WTC11 (cell line): ENCODE measurements around the gene CACNA2D1. TPM values are rescaled to one million over a fixed set of nuclear protein-coding genes. Genes with fewer than 3 reads are reported as not detected.

ENCODE experiments used
- ATAC-seq: fragments of 200-7000 bp; cut with Tn5 transposase; 2 replicates; pipeline ENCODE4 v1.10.0; 2021; ENCODE audit warnings: mild to moderate bottlenecking, moderate library complexity
- CTCF ChIA-PET: fragments of 300-600 bp; sonication (Branson Sonifier 250); formaldehyde crosslinking; loops from one replicate; lab custom pipeline; 2021; ENCODE audit warnings: antibody characterized with exemption; lab: Charles Lee
- POLR2A ChIA-PET: fragments of 350-600 bp; sonication (Branson Sonifier 250); formaldehyde crosslinking; loops from one replicate; lab custom pipeline; 2021; ENCODE audit warnings: antibody characterized with exemption; lab: Charles Lee
- DNase-seq: peaks from one replicate; pipeline ENCODE4 v3.0.0; 2021; ENCODE audit warnings: low spot score
- H3K27ac Mint-ChIP-seq: 2 replicates; pipeline ENCODE4 v1.8.0; 2021; ENCODE audit warnings: mixed read lengths
- H3K27me3 Mint-ChIP-seq: 2 replicates; pipeline ENCODE4 v1.8.0; 2021; ENCODE audit warnings: low read depth, mild to moderate bottlenecking, moderate library complexity, mixed read lengths
- H3K36me3 Mint-ChIP-seq: 2 replicates; pipeline ENCODE4 v1.8.0; 2021; ENCODE audit warnings: mixed read lengths
- H3K4me1 Mint-ChIP-seq: 2 replicates; pipeline ENCODE4 v1.8.0; 2022; ENCODE audit warnings: mixed read lengths
- H3K4me3 Mint-ChIP-seq: 2 replicates; pipeline ENCODE4 v1.8.0; 2021; ENCODE audit warnings: mild to moderate bottlenecking, moderate library complexity, mixed read lengths
- H3K9me3 Mint-ChIP-seq: 2 replicates; pipeline ENCODE4 v1.8.0; 2021; ENCODE audit warnings: mixed read lengths
- CREM ChIP-seq: sonication (generic); formaldehyde crosslinking; IDR thresholded peaks from 2 replicates; pipeline ENCODE4 v1.8.1; 2022; ENCODE audit warnings: mild to moderate bottlenecking, missing genetic modification reagents, moderate library complexity
- E2F1 ChIP-seq: sonication (generic); formaldehyde crosslinking; IDR thresholded peaks from 2 replicates; pipeline ENCODE4 v1.8.0; 2022; ENCODE audit warnings: mild to moderate bottlenecking, missing genetic modification reagents
- ETV6 ChIP-seq: sonication (generic); formaldehyde crosslinking; IDR thresholded peaks from 2 replicates; pipeline ENCODE4 v1.8.1; 2022; ENCODE audit warnings: mild to moderate bottlenecking, missing genetic modification reagents
- FOXJ3 ChIP-seq: sonication (generic); formaldehyde crosslinking; IDR thresholded peaks from 2 replicates; pipeline ENCODE4 v1.9.0; 2021; ENCODE audit warnings: missing genetic modification reagents, mild to moderate bottlenecking, borderline replicate concordance
- HMGA2 ChIP-seq: fragments of 250-450 bp; sonication (Bioruptor Pico); IDR thresholded peaks from 2 replicates; pipeline ENCODE4 v1.4.0; 2021; ENCODE audit warnings: mild to moderate bottlenecking, moderate library complexity
- IRF1 ChIP-seq: sonication (generic); formaldehyde crosslinking; IDR thresholded peaks from 2 replicates; pipeline ENCODE4 v1.8.0; 2023; ENCODE audit warnings: missing genetic modification reagents
- PREB ChIP-seq: sonication (generic); formaldehyde crosslinking; IDR thresholded peaks from 2 replicates; pipeline ENCODE4 v1.8.1; 2022; ENCODE audit warnings: mild to moderate bottlenecking, missing genetic modification reagents, moderate library complexity, borderline replicate concordance
- SMAD4 ChIP-seq: sonication (generic); formaldehyde crosslinking; IDR thresholded peaks from 2 replicates; pipeline ENCODE4 v1.8.0; 2022; ENCODE audit warnings: mild to moderate bottlenecking, missing genetic modification reagents
- SOX15 ChIP-seq: fragments of 250-450 bp; sonication (Bioruptor Pico); IDR thresholded peaks from 2 replicates; pipeline ENCODE4 v1.9.0; 2021; ENCODE audit warnings: mild to moderate bottlenecking
- ZBTB21 ChIP-seq: sonication (generic); formaldehyde crosslinking; IDR thresholded peaks from 2 replicates; pipeline ENCODE4 v1.8.1; 2023; ENCODE audit warnings: mild to moderate bottlenecking, missing genetic modification reagents, borderline replicate concordance
- ZMAT4 ChIP-seq: fragments of 250-450 bp; sonication (Bioruptor Pico); IDR thresholded peaks from 2 replicates; pipeline ENCODE4 v1.9.0; 2021; ENCODE audit warnings: mild to moderate bottlenecking
- ZNF121 ChIP-seq: sonication (generic); formaldehyde crosslinking; IDR thresholded peaks from 2 replicates; pipeline ENCODE4 v1.8.0; 2023; ENCODE audit warnings: missing genetic modification reagents
- ZNF138 ChIP-seq: sonication (generic); formaldehyde crosslinking; conservative IDR thresholded peaks from 2 replicates; pipeline ENCODE4 v1.8.1; 2022; ENCODE audit warnings: mild to moderate bottlenecking, moderate library complexity, missing genetic modification reagents
- ZNF232 ChIP-seq: sonication (generic); formaldehyde crosslinking; IDR thresholded peaks from 2 replicates; pipeline ENCODE4 v1.8.0; 2022; ENCODE audit warnings: mild to moderate bottlenecking, missing genetic modification reagents
- ZNF671 ChIP-seq: fragments of 250-450 bp; sonication (Bioruptor Pico); IDR thresholded peaks from 2 replicates; pipeline ENCODE4 v1.8.0; 2021; ENCODE audit warnings: mild to moderate bottlenecking
- total RNA-seq: library from RNA; stranded (reverse); gene quantifications from 3 replicates; pipeline ENCODE4 v1.2.3, GENCODE V29; 2021
- TF ChIP-seq, protein P1 (sequence below): sonication (generic); formaldehyde crosslinking; IDR thresholded peaks from 2 replicates; pipeline ENCODE4 v1.8.0; 2022; ENCODE audit warnings: mild to moderate bottlenecking, missing genetic modification reagents
- TF ChIP-seq, protein P2 (sequence below): sonication (generic); formaldehyde crosslinking; IDR thresholded peaks from 2 replicates; pipeline ENCODE4 v1.8.1; 2022; ENCODE audit warnings: low read depth, missing genetic modification reagents, borderline replicate concordance
- TF ChIP-seq, protein P3 (sequence below): sonication (generic); formaldehyde crosslinking; IDR thresholded peaks from 2 replicates; pipeline ENCODE4 v1.8.1; 2023; ENCODE audit warnings: mild to moderate bottlenecking, moderate library complexity, missing genetic modification reagents
- TF ChIP-seq, protein P4 (sequence below): sonication (generic); formaldehyde crosslinking; IDR thresholded peaks from 2 replicates; pipeline ENCODE4 v1.8.1; 2023; ENCODE audit warnings: mild to moderate bottlenecking, missing genetic modification reagents, borderline replicate concordance
- TF ChIP-seq, protein P5 (sequence below): sonication (generic); formaldehyde crosslinking; IDR thresholded peaks from 2 replicates; pipeline ENCODE4 v1.8.0; 2022; ENCODE audit warnings: mild to moderate bottlenecking, missing genetic modification reagents

Gene CACNA2D1
- total RNA-seq, 1 experiment from 2014 or later, result 33.3 TPM

- Mint-ChIP-seq H3K4me3 (no peak overlapping the region), H3K27ac (peak overlapping the region; percentile 16; the same call in 1 of the 2 replicates), H3K9me3 (no peaks in the 10 kb centered on the region), H3K36me3 (no peaks in the 10 kb centered on the region), H3K4me1 (peaks cover 58% of the 10 kb centered on the region), H3K27me3 (no peaks in the 10 kb centered on the region)
- ChIA-PET CTCF (no interaction called here), POLR2A (no interaction called here)
- ATAC-seq, result no peak
- TF ChIP-seq PREB (CRISPR knock-in tag) (no peak), ETV6 (CRISPR knock-in tag) (no peak), HMGA2 (CRISPR knock-in tag) (no peak), ZNF232 (CRISPR knock-in tag) (no peak), ZNF671 (CRISPR knock-in tag) (no peak)
- TF ChIP-seq, protein P1, sequence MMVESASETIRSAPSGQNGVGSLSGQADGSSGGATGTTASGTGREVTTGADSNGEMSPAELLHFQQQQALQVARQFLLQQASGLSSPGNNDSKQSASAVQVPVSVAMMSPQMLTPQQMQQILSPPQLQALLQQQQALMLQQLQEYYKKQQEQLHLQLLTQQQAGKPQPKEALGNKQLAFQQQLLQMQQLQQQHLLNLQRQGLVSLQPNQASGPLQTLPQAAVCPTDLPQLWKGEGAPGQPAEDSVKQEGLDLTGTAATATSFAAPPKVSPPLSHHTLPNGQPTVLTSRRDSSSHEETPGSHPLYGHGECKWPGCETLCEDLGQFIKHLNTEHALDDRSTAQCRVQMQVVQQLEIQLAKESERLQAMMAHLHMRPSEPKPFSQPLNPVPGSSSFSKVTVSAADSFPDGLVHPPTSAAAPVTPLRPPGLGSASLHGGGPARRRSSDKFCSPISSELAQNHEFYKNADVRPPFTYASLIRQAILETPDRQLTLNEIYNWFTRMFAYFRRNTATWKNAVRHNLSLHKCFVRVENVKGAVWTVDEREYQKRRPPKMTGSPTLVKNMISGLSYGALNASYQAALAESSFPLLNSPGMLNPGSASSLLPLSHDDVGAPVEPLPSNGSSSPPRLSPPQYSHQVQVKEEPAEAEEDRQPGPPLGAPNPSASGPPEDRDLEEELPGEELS (CRISPR knock-in tag), result no peak
- TF ChIP-seq, protein P2, sequence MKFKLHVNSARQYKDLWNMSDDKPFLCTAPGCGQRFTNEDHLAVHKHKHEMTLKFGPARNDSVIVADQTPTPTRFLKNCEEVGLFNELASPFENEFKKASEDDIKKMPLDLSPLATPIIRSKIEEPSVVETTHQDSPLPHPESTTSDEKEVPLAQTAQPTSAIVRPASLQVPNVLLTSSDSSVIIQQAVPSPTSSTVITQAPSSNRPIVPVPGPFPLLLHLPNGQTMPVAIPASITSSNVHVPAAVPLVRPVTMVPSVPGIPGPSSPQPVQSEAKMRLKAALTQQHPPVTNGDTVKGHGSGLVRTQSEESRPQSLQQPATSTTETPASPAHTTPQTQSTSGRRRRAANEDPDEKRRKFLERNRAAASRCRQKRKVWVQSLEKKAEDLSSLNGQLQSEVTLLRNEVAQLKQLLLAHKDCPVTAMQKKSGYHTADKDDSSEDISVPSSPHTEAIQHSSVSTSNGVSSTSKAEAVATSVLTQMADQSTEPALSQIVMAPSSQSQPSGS, result no peak
- TF ChIP-seq, protein P3, sequence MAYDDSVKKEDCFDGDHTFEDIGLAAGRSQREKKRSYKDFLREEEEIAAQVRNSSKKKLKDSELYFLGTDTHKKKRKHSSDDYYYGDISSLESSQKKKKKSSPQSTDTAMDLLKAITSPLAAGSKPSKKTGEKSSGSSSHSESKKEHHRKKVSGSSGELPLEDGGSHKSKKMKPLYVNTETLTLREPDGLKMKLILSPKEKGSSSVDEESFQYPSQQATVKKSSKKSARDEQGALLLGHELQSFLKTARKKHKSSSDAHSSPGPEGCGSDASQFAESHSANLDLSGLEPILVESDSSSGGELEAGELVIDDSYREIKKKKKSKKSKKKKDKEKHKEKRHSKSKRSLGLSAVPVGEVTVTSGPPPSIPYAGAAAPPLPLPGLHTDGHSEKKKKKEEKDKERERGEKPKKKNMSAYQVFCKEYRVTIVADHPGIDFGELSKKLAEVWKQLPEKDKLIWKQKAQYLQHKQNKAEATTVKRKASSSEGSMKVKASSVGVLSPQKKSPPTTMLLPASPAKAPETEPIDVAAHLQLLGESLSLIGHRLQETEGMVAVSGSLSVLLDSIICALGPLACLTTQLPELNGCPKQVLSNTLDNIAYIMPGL (CRISPR knock-in tag), result no peak
- no peak for DNase-seq
Observed at GRCh38 chr7:82384779-82385178, 58.8 kb downstream of the CACNA2D1 start.

DNA sequence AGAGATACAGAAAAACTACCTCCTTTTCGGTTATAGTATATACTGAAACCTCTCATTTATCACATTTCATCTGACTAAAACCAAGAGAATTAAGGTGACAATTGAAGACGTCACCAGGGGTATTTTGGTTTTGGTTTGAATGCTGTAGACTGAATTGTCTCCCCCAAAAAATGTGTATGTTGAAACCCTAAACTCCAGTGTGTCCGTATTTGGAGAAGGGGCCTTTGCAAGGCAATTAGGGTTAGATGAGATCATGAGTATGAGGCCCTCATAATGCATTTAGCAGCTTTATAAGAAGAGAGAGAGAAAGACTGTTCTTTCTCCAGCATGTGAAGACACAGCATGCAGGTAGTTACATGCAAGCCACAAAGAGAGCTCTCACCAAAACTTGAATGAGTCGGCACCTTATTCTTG lies 59.5 kb downstream of the CACNA2D1 start:
- H3K4me3 Mint-ChIP-seq, result no peak overlapping the region
- CTCF ChIA-PET, result no interaction called here
- H3K27me3 Mint-ChIP-seq, result no peaks in the 10 kb centered on the region
- ATAC-seq, result no peak
- POLR2A ChIA-PET, result no interaction called here
- no peak for DNase-seq
- peak overlapping the region; percentile 41; the same call in 1 of the 2 replicates for H3K27ac Mint-ChIP-seq
- H3K9me3 Mint-ChIP-seq, result no peaks in the 10 kb centered on the region
- no peaks in the 10 kb centered on the region for H3K36me3 Mint-ChIP-seq
- peaks cover 51% of the 10 kb centered on the region for H3K4me1 Mint-ChIP-seq
- TF ChIP-seq SMAD4 (CRISPR knock-in tag) (no peak), CREM (no peak), ZNF671 (CRISPR knock-in tag) (no peak), ZMAT4 (CRISPR knock-in tag) (no peak), ZBTB21 (CRISPR knock-in tag) (no peak), ZNF138 (CRISPR knock-in tag) (no peak), E2F1 (CRISPR knock-in tag) (no peak), IRF1 (CRISPR knock-in tag) (no peak), FOXJ3 (CRISPR knock-in tag) (no peak), SOX15 (CRISPR knock-in tag) (no peak), ZNF121 (no peak)
- TF ChIP-seq, protein P3 (CRISPR knock-in tag), result no peak
- TF ChIP-seq, protein P4, sequence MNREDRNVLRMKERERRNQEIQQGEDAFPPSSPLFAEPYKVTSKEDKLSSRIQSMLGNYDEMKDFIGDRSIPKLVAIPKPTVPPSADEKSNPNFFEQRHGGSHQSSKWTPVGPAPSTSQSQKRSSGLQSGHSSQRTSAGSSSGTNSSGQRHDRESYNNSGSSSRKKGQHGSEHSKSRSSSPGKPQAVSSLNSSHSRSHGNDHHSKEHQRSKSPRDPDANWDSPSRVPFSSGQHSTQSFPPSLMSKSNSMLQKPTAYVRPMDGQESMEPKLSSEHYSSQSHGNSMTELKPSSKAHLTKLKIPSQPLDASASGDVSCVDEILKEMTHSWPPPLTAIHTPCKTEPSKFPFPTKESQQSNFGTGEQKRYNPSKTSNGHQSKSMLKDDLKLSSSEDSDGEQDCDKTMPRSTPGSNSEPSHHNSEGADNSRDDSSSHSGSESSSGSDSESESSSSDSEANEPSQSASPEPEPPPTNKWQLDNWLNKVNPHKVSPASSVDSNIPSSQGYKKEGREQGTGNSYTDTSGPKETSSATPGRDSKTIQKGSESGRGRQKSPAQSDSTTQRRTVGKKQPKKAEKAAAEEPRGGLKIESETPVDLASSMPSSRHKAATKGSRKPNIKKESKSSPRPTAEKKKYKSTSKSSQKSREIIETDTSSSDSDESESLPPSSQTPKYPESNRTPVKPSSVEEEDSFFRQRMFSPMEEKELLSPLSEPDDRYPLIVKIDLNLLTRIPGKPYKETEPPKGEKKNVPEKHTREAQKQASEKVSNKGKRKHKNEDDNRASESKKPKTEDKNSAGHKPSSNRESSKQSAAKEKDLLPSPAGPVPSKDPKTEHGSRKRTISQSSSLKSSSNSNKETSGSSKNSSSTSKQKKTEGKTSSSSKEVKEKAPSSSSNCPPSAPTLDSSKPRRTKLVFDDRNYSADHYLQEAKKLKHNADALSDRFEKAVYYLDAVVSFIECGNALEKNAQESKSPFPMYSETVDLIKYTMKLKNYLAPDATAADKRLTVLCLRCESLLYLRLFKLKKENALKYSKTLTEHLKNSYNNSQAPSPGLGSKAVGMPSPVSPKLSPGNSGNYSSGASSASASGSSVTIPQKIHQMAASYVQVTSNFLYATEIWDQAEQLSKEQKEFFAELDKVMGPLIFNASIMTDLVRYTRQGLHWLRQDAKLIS, result no peak
- TF ChIP-seq, protein P5, sequence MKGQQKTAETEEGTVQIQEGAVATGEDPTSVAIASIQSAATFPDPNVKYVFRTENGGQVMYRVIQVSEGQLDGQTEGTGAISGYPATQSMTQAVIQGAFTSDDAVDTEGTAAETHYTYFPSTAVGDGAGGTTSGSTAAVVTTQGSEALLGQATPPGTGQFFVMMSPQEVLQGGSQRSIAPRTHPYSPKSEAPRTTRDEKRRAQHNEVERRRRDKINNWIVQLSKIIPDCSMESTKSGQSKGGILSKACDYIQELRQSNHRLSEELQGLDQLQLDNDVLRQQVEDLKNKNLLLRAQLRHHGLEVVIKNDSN (CRISPR knock-in tag), result no peak
